ENCODE data around the gene CNPY3. TPM values are rescaled to one million over a fixed set of nuclear protein-coding genes. Genes with fewer than 3 reads are reported as not detected.
A peak's percentile ranks its signal among the peaks of the same experiment; 100 is the strongest.

Gene CNPY3
- total RNA-seq, 2 experiments from 2014 or later = 86.0 to 87.6 TPM

DNA sequence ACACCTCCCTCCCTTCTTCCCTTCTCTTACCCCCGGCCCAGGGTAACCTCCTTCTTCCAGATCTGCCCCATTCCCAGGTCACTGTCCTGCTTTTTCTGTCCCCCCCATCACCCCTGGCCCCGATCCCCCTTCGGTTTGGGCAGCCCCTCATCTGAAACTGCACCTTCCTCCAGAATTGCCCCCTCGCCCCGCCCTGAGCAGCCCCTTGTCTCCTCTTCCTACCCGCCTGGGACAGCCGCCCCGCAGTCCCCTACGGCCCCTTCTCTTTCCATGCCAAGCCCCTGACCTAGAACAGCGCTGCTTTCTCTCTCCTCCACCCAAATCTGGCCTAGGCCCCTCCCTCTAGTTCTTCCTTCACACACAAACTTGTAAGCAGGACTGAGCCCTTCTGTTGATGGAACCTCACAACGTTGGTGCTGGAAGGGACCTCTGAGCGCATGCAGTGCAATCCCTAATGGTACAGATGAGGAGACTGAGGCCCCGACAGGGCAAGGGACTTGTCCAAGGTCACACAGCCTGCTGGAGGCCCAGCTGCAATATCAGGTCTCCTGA is 55.7 kb downstream of the CNPY3 start:
- H3K36me3 Mint-ChIP-seq (ENCODE audit: low read depth) = peaks cover 25% of the 10 kb centered on the region
- ATAC-seq = no peak
- peak overlapping the region; percentile 88 for H3K4me3 Mint-ChIP-seq
- H3K9me3 Mint-ChIP-seq (ENCODE audit: insufficient read depth) = no peaks in the 10 kb centered on the region
- no peaks in the 10 kb centered on the region for H3K27me3 Mint-ChIP-seq (ENCODE audit: low read depth)
- ChIA-PET POLR2A (interaction anchor here (0.8 to 3.9 kb wide), 8 partner anchors 10 to 73 kb away, joined by 3 to 27 read pairs (median 7); partner anchors contain the start of genes CNPY3, KLHDC3 and MEA1), CTCF (interaction anchor here (1.0 to 4.0 kb wide), 4 partner anchors 20 to 158 kb away, joined by 3 to 16 read pairs (median 4); partner anchors contain the start of gene CUL7)
- H3K27ac Mint-ChIP-seq = peak overlapping the region; percentile 85
- DNase-seq = peak; percentile 33
- peaks cover 43% of the 10 kb centered on the region for H3K4me1 Mint-ChIP-seq (ENCODE audit: low read depth)

DNA sequence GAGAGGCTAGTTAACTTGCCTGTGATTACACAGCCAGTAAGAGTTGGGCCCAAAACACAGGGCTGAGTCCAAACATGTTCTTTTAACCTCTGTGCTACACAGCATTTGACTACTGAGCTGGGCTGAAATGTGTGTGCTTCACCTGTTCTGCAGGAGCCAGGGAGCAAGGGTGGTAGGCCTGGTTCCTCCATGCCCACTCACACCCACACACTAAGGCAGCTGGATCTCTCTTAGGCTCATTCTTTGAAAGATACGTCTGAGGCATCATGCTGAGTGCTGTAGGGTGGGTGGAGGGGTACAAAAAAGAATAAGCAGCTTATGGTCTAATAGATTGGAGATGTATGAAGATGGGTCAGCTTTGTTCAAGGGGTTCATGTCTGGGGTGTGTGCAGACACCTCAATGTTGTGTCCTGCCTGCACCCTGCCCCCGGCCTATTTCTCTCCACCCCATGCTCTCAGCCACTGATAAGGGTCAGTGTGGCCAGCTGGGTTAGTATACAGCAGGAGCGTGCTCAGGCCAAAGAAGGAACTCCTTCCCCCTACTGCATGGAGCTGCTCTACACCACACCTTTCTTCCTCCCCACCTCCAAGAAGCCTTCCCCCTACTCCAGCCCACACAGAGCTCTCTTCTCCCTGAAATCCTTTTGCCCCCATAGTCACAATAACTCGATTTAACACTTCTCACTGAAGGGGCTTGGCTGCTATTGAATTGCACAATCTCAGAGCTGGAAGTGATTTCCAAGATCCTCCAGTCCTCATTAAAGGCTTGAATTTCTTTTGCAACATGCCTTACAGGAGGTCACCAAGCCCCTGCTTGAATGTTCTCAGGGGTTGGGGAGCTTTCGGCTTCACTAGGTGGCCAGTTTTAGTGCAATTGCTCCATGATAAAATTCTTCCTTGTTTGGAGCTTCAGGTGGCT is 58.5 kb downstream of the CNPY3 start:
- POLR2A ChIA-PET = interaction anchor here (2.0 kb wide), 1 partner anchor 9 kb away, joined by 11 read pairs; the partner anchor contains the start of gene PEX6

GRCh38 chr6:42988486-42989020 is 59.3 kb downstream of the CNPY3 start:
- no peak overlapping the region for H3K4me3 Mint-ChIP-seq
- H3K36me3 Mint-ChIP-seq (ENCODE audit: low read depth) = peaks cover 44% of the 10 kb centered on the region
- no peaks in the 10 kb centered on the region for H3K27me3 Mint-ChIP-seq (ENCODE audit: low read depth)
- no peaks in the 10 kb centered on the region for H3K9me3 Mint-ChIP-seq (ENCODE audit: insufficient read depth)
- ChIA-PET POLR2A (interaction anchor here (2.0 kb wide), 1 partner anchor 9 kb away, joined by 11 read pairs; the partner anchor contains the start of gene PEX6), CTCF (interaction anchor here (1.2 to 1.5 kb wide), 3 partner anchors 8 to 21 kb away, joined by 4 to 7 read pairs (median 4); no protein-coding TSS in a partner anchor)
- peaks cover 34% of the 10 kb centered on the region for H3K4me1 Mint-ChIP-seq (ENCODE audit: low read depth)
- no peak for DNase-seq
- H3K27ac Mint-ChIP-seq = no peak overlapping the region
- ATAC-seq = no peak

More for the DNA sequence above, 58.5 kb downstream of the CNPY3 start:
- Mint-ChIP-seq H3K9me3 (ENCODE audit: insufficient read depth) (no peaks in the 10 kb centered on the region), H3K27ac (no peak overlapping the region), H3K4me3 (no peak overlapping the region), H3K27me3 (ENCODE audit: low read depth) (no peaks in the 10 kb centered on the region), H3K4me1 (ENCODE audit: low read depth) (peaks cover 34% of the 10 kb centered on the region), H3K36me3 (ENCODE audit: low read depth) (peaks cover 41% of the 10 kb centered on the region)
- CTCF ChIA-PET = interaction anchor here (1.2 to 1.5 kb wide), 3 partner anchors 9 to 22 kb away, joined by 4 to 7 read pairs (median 4); no protein-coding TSS in a partner anchor
- no peak for DNase-seq
- no peak for ATAC-seq

Other genes starting within 250 kb of the CNPY3 start
- not detected for gene PRPH2, start 206.9 kb upstream of the CNPY3 start, total RNA-seq
- gene TBCC, start 183.4 kb upstream of the CNPY3 start, total RNA-seq = 10 to 100 TPM; 26.7 to 29.1 TPM
- 10 to 100 TPM; 18.0 to 18.8 TPM for gene BICRAL, start 147.4 kb upstream of the CNPY3 start, total RNA-seq
- gene RPL7L1, start 49.9 kb upstream of the CNPY3 start, total RNA-seq = 10 to 100 TPM; 74.1 to 77.9 TPM
- gene PTCRA, start 13.4 kb upstream of the CNPY3 start, total RNA-seq = not detected
- gene GNMT, start 31.3 kb downstream of the CNPY3 start, total RNA-seq = 1 to 10 TPM; 1.1 to 1.2 TPM
- 10 to 100 TPM; 11.1 to 12.0 TPM for gene PEX6, start 49.7 kb downstream of the CNPY3 start, total RNA-seq
- 10 to 100 TPM; 63.1 to 66.5 TPM for gene PPP2R5D, start 55.1 kb downstream of the CNPY3 start, total RNA-seq
- 10 to 100 TPM; 77.1 to 84.1 TPM for gene MEA1, start 84.5 kb downstream of the CNPY3 start, total RNA-seq
- gene KLHDC3, start 84.8 kb downstream of the CNPY3 start, total RNA-seq = 10 to 100 TPM; 75.4 to 76.0 TPM
- 10 to 100 TPM; 84.3 to 92.8 TPM for gene RRP36, start 92.1 kb downstream of the CNPY3 start, total RNA-seq
- gene CUL7, start 124.4 kb downstream of the CNPY3 start, total RNA-seq = 1 to 10 TPM; 8.5 to 8.9 TPM
- gene MRPL2, start 130.0 kb downstream of the CNPY3 start, total RNA-seq = 10 to 100 TPM; 57.5 to 58.7 TPM
- 10 to 100 TPM; 11.1 to 12.4 TPM for gene KLC4, start 130.2 kb downstream of the CNPY3 start, total RNA-seq
- 1 to 10 TPM; 1.2 to 1.8 TPM for gene PTK7, start 146.8 kb downstream of the CNPY3 start, total RNA-seq
- 10 to 100 TPM; 41.4 to 43.8 TPM for gene SRF, start 241.8 kb downstream of the CNPY3 start, total RNA-seq

Data from activated CD8-positive, alpha-beta T cell treated with anti-CD3 and anti-CD28 coated beads, Interleukin-2, amount 10 ng/mL, durations not matched to agents 7 days and 5 days (primary cell).